ENCODE data around the gene FOXD2.

DNA sequence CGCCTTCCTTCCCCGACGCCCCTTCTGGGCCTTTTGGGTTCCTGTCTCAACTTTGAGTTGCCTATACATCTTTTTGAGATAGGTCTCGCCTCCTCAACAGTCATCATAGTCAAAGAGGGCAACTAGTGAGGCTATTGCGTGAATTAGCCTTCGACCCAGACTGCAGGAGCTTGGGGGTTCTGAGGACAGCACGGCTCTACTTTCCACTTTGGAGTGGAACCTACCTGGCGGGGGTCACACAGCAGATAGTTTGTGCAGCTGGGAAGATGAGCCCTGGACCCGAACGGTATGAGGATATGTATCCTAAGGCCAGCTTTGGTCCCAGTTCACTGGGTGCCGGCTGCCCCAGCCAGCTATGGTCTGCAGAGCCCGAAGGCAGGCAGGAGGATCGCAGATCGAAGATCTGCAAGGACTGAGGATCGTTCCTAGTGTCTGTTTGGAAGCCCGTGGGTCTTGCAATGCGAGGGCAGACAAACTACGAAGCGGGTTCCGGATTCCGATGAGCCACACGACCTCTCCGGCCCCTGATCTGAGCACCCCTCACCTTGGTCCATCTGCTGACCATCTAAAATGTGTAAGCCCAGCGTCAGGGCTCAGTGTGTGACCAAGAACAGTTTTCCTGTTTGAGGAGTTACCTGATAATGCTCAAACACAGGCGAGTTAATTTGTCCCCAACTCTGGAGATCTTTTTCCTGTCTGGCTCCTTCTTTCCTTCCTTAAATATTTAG, 8.1 kb downstream of the FOXD2 start:
- TF ChIP-seq POLR2A (IDR thresholded peaks at IDR 0.05; ENCODE audit: low read length) = no peak
- TF ChIP-seq GATA1 (IDR thresholded peaks at IDR 0.05; ENCODE audit: low read depth, low read length) = no peak
